GM12875 (cell line): ENCODE measurements around the gene CD79A.

Experiments
- H3K4me3 ChIP-seq: one replicate; pipeline ENCODE4 v1.5.1; 2011; ENCODE audit warnings: low read depth, low read length, control low read depth
- TF ChIP-seq, protein P1 (sequence below): IDR thresholded peaks from 2 replicates; pipeline ENCODE4 v1.5.1; 2011; ENCODE audit warnings: low read depth, mild to moderate bottlenecking, control low read depth, inconsistent platforms, low read length, moderate library complexity, borderline replicate concordance; ENCODE audit not compliant: insufficient read depth

The CD79A gene

DNA sequence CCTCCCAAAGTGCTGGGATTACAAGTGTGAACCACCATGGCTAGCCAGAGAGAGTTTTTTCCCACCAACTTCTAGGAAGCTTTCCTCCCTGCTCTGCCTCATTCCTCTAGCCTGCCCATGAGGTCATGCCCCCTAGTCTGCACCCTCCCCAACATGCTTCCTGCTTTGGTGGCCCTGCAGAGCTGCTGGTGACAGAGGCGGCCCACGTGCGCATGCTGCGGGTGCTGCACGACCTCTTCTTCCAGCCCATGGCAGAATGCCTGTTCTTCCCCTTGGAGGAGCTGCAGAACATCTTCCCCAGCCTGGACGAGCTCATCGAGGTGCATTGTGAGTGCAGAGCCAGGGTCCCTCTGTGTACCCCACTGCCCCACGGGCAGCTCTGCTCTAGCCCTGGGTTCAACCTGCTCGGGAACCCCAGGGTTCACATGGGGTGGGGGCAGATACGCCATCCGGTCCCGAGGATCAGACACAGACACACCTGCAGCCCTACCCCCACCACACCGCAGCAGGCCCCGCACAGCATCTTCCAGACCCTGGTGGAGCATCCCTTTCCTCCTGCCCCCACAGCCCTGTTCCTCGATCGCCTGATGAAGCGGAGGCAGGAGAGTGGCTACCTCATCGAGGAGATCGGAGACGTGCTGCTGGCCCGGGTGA lies 24.8 kb downstream of the CD79A start:
- TF ChIP-seq, protein P1, sequence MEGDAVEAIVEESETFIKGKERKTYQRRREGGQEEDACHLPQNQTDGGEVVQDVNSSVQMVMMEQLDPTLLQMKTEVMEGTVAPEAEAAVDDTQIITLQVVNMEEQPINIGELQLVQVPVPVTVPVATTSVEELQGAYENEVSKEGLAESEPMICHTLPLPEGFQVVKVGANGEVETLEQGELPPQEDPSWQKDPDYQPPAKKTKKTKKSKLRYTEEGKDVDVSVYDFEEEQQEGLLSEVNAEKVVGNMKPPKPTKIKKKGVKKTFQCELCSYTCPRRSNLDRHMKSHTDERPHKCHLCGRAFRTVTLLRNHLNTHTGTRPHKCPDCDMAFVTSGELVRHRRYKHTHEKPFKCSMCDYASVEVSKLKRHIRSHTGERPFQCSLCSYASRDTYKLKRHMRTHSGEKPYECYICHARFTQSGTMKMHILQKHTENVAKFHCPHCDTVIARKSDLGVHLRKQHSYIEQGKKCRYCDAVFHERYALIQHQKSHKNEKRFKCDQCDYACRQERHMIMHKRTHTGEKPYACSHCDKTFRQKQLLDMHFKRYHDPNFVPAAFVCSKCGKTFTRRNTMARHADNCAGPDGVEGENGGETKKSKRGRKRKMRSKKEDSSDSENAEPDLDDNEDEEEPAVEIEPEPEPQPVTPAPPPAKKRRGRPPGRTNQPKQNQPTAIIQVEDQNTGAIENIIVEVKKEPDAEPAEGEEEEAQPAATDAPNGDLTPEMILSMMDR, result no peak
- H3K4me3 ChIP-seq, result no peak overlapping the region

DNA sequence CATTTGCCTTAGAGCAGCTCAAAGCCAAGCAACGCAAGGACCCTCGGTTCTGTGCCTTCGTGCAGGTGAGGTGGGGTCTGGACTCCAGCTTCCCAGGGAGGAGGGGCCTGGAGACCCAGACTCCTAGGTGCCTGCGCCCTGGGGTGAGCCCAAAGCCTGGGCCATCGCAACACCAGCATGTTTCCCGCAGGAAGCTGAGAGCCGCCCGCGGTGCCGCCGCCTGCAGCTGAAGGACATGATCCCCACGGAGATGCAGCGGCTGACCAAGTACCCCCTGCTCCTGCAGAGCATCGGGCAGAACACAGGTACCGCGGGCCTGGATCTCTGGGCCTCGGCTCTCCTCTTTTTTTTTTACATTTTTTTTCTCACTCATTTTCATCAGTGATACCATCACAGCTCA lies 25.5 kb downstream of the CD79A start:
- TF ChIP-seq, protein P1, result no peak
- no peak overlapping the region for H3K4me3 ChIP-seq

DNA sequence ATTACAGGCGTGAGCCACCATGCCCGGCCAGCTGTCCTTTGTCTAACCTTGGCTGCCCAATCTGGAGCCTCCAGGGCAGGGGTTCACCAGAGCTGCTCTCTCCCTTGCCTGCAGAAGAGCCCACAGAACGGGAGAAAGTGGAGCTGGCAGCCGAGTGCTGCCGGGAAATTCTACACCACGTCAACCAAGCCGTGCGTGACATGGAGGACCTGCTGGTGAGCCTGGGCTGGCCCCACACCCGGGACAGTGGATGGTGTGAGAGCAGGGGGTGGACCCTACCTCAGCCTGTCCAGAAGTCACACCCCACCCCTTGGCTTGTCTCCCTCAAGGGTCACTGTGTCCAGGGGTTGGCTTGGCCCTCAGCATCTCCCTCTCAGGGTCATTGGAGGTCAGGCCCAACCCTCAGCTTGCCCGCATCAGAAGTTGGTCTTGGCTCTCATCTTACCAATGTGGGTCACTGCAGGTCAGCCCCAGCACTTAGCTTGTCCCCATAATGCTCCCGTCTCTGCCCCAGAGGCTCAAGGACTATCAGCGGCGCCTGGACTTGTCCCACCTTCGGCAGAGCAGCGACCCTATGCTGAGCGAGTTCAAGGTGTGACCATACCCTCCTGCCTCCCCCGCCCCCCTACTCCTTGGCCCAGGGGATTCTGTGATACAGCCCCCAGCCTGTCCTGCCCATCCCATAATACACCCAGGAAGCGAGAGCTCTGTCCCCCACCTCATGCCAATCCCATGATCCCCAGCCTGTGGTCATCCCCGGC lies 26.3 kb downstream of the CD79A start:
- no peak overlapping the region for H3K4me3 ChIP-seq
- TF ChIP-seq, protein P1, result no peak

DNA sequence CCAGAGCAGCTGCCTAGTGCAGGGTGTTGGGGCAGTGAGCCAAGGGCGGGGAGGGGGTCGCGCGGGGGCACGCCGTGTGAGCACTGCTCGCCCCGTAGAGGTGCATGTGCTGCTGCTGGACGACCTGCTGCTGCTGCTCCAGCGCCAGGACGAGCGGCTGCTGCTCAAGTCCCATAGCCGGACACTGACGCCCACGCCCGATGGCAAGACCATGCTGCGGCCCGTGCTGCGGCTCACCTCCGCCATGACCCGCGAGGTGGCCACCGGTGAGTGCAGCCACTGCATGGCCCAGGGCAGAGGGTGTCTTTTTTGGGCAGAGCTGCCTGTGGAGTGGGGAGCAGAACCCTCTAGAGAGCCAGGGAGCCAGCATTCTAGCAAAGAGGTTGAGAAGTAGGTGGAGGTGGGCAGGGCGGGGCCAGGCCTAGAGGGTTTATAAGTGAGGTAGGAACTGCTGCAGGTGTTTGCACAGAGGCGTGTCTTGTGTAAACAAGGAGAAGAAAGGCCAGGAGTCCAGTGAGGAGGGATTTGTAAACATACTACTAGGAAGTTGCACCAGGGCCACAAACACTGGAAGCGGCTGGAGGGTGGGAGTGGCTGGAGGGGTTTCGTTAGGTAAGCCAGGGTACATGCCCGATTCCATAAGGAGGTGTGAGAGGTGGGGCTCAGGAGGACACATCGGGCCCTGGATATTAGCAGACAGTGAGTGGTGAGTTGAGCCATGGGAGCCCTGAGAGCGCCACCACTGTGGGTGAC lies 27.2 kb downstream of the CD79A start:
- TF ChIP-seq, protein P1, result no peak
- H3K4me3 ChIP-seq, result no peak overlapping the region

DNA sequence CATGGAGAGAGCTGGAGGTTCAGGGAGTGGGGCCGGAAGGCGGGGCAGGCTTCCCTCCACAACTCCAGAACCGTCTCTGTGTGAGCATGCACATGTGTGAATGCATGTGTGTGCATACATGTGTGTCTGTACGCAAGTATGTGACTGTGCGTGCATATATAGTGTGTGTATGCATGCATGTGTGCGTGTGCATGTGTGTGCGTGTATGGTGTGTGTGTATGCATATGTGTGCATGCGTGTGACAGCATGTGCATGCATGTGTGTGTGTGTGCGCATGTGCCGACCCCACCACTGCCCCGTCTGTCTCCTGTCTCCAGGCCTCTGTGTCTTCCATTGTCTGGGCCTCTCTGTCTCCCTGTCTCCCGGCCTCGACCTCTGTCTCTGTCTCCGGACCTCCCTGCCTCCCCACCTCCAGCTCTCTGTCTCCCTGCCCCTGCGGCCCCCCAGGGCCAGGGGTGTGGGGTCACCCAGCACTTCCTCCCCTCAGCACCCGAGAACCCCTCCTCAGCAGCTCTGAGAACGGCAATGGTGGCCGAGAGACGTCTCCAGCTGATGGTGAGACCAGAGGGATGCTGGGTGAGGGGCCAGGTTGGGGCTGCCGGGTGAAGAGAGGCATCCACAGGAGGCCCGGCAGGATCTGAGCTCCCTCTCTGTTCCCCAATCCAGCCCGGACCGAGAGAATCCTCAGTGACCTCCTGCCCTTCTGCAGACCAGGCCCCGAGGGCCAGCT lies 28.4 kb downstream of the CD79A start:
- H3K4me3 ChIP-seq, result no peak overlapping the region
- TF ChIP-seq, protein P1, result no peak

DNA sequence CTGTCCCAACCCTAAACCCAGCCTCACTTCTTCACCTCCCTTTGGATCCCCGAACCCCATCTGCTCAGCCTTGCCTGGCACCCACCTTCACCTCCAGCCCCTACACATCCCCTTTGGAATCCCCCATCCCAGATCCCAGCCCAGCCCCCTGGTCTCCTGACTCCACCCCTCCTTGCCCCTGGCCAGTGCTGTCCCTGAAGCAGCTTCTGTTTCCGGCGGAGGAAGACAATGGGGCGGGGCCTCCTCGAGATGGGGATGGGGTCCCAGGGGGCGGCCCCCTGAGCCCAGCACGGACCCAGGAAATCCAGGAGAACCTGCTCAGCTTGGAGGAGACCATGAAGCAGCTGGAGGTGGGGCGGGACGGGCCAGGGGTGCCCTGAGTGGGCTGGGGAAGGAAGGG lies 29.2 kb downstream of the CD79A start:
- H3K4me3 ChIP-seq, result no peak overlapping the region
- TF ChIP-seq, protein P1, result no peak
